Measurements from ENCODE around the gene NAT8.
"Not testable (repeated sequence)": the region's sequence is repeated elsewhere in the genome, so short reads cannot be mapped to it uniquely, and the experiment has no call there.

- TF ChIP-seq SAP30 (IDR thresholded peaks at IDR 0.05; ENCODE audit: insufficient read depth, insufficient replicate concordance, low read length); NRF1 (IDR thresholded peaks at IDR 0.05; ENCODE audit: low read depth, low read length): not testable (repeated sequence)
These were observed 42.1 kb upstream of the NAT8 start for GRCh38 chr2:73684325-73684724.
